ENCODE data around the gene CYP4A11.
"Not testable (repeated sequence)": the region's sequence is repeated elsewhere in the genome, so short reads cannot be mapped to it uniquely, and the experiment has no call there.

CYP4A11 gene

DNA sequence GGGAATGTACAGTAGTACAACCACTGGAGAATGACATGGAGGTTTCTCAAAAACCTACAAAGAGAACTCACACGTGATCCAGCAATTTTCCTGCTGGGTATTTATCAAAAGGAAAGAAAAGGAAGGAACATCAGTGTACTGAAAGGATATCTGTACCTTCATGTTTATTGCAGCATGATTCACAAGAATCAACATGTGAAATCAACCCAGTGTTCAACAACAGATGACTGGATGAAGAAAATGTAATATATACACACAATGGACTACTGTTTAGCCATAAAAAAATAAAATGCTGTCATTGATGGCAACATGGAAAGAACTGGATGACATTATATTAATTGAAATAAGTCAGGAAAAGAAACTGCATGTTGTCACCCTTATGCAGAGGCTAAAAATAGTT is 19.0 kb upstream of the CYP4A11 start:
- in situ Hi-C loops (cut with MboI; ENCODE audit: low sequenced_read_pairs, unreplicated experiment): no loop called here
- TF ChIP-seq, protein P1, sequence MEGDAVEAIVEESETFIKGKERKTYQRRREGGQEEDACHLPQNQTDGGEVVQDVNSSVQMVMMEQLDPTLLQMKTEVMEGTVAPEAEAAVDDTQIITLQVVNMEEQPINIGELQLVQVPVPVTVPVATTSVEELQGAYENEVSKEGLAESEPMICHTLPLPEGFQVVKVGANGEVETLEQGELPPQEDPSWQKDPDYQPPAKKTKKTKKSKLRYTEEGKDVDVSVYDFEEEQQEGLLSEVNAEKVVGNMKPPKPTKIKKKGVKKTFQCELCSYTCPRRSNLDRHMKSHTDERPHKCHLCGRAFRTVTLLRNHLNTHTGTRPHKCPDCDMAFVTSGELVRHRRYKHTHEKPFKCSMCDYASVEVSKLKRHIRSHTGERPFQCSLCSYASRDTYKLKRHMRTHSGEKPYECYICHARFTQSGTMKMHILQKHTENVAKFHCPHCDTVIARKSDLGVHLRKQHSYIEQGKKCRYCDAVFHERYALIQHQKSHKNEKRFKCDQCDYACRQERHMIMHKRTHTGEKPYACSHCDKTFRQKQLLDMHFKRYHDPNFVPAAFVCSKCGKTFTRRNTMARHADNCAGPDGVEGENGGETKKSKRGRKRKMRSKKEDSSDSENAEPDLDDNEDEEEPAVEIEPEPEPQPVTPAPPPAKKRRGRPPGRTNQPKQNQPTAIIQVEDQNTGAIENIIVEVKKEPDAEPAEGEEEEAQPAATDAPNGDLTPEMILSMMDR (IDR thresholded peaks at IDR 0.05; ENCODE audit: borderline replicate concordance, control extremely low read depth, extremely low read depth, insufficient read depth, missing control alignments): no peak
- no peak for DNase-seq (ENCODE audit: low spot score)

DNA sequence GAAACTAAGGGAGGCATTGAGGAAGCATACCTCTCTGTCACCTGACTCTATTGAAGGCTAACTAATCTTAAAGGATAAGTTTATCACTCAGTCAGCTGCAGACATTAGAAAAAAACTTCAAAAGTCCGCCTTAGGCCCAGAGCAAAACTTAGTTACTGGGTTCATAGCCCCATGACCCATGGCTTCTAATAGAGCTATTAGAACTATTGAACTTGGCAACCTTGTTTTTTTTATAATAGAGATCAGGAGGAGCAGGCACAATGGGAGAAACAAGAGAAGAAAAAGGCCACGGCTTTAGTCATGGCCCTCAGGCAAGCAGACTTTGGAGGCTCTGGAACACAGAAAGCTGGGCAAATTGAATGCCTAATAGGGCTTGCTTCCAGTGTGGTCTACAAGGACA is 13.8 kb upstream of the CYP4A11 start:
- in situ Hi-C loops (cut with MboI; ENCODE audit: low sequenced_read_pairs, unreplicated experiment); DNase-seq (ENCODE audit: low spot score): not testable (repeated sequence)

DNA sequence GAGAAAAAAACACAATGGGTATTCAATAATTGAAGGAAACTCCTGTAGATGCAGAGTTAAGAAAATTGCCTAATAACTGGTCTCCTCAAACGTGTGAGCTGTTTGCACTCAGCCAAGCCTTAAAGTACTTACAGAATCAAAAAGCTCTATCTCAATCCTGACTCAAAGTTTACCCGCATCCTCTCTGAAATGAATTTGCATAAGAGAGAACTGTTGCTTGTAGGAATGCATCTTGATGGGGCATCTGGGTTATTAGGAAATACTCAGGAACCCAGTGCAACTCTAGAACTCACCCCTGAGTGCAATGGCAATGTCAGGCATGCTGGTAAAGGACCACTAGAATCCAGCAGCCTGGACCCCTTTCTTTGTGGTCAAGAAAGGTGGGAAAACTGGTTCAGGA is 12.6 kb upstream of the CYP4A11 start:
- in situ Hi-C loops (cut with MboI; ENCODE audit: low sequenced_read_pairs, unreplicated experiment); DNase-seq (ENCODE audit: low spot score): not testable (repeated sequence)

DNA sequence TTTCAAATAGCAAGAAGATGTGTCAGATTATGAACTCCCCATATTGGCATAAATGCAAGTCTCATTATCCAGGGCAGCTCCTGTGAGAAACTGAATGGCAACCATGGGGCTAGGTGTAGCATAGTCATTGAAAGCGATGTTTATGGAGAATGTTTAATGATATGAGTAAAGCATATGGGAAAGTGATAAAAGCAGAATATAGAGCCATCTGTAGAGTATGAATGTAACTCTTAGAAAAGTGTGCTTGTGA is 8.1 kb upstream of the CYP4A11 start:
- in situ Hi-C loops (cut with MboI; ENCODE audit: low sequenced_read_pairs, unreplicated experiment); DNase-seq (ENCODE audit: low spot score): not testable (repeated sequence)

DNA sequence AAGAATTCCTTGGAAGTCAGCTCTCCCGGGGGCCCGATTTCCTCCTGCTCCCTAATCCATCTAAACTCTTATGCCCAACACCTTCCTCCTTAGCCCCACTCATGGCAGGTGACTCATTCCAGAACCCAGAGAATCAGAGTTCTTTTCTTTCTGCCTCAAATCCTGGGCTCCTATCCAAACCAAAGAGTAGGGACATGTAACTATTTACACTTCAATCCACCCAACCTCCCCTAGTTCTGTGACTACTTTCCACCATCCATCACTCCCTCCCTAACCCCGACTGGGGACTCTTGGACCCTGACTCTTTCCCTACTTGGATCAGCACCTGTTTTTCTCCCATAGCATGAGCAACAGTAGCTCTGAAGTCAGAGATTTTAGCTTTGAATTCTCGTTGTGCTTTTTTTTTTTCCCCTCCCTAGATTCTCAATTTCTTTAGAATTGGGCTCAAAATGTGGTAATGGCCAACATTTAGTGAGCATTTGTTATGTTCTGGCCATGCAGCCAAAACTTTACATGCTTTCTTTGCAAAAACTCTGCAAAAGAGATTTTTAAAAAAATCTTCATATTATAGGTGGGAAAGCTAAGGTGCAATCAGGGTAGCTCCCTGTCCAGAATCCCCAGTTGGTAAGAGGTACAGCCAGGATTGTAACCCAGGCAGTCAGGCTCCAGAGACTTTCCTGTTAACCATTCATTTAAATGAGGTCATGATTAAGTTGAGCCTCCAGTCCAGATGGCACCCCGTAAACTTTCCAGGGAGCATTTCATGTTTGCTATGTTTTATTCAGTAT is 7.5 kb upstream of the CYP4A11 start:
- TF ChIP-seq, protein P1 (IDR thresholded peaks at IDR 0.05; ENCODE audit: borderline replicate concordance, control extremely low read depth, extremely low read depth, insufficient read depth, missing control alignments): no peak
- in situ Hi-C loops (cut with MboI; ENCODE audit: low sequenced_read_pairs, unreplicated experiment): no loop called here
- DNase-seq (ENCODE audit: low spot score): no peak

DNA sequence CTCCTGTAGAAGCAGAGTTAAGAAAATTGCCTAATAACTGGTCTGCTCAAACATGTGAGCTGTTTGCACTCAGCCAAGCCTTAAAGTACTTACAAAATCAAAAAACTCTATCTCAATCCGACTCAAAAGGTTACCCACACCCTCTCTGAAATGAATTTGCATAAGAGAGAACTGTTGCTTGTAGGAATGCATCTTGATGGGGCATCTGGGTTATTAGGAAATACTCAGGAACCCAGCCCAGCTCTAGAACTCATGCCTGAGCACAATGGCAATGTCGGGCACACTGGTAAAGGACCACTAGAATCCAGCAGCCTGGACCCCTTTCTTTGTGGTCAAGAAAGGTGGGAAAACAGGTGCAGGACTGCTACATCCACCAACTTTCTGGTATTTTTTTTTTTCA is 6.4 kb upstream of the CYP4A11 start:
- DNase-seq (ENCODE audit: low spot score); in situ Hi-C loops (cut with MboI; ENCODE audit: low sequenced_read_pairs, unreplicated experiment): not testable (repeated sequence)

DNA sequence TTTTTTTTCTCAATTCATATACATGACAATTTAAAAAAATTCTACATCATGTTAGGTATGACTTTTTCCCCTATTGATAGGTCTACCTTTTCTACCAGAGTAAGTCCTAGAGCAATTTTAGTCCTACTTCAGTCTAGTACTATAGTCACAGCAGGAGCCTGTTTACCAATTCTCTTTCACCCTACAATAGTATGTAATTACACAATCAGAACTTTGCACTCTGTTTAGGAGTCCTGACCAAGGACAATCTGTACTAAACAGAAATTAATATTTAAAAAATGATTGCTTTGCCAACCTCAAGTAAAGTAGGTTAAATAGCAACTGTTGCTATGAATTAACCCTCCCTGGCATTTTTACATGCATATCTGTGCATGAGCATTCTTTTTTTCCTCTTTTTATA is 810 bp upstream of the CYP4A11 start:
- in situ Hi-C loops (cut with MboI; ENCODE audit: low sequenced_read_pairs, unreplicated experiment): no loop called here
- no peak for DNase-seq (ENCODE audit: low spot score)
- TF ChIP-seq, protein P1 (IDR thresholded peaks at IDR 0.05; ENCODE audit: borderline replicate concordance, control extremely low read depth, extremely low read depth, insufficient read depth, missing control alignments): no peak

DNA sequence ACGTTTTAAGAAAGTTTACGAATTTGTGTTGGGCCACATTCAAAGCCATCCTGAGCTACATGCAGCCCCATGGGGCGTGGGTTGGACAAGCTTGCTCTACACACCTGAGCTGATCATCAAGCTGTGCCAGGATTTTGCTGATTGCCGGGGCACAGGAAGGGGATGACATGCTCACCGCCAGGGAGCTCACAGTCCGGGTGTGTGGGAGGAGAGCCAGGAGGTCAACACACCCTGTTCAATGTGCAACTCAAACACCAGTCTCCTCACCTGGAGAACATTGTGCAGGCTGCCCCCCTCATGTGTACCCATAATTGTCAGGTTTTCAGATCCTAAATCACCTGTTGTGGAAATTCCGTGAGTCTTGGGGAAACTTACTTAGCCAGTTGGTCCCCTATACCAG is 969 bp downstream of the CYP4A11 start:
- TF ChIP-seq, protein P1 (IDR thresholded peaks at IDR 0.05; ENCODE audit: borderline replicate concordance, control extremely low read depth, extremely low read depth, insufficient read depth, missing control alignments): no peak
- in situ Hi-C loops (cut with MboI; ENCODE audit: low sequenced_read_pairs, unreplicated experiment): no loop called here
- no peak for DNase-seq (ENCODE audit: low spot score)

DNA sequence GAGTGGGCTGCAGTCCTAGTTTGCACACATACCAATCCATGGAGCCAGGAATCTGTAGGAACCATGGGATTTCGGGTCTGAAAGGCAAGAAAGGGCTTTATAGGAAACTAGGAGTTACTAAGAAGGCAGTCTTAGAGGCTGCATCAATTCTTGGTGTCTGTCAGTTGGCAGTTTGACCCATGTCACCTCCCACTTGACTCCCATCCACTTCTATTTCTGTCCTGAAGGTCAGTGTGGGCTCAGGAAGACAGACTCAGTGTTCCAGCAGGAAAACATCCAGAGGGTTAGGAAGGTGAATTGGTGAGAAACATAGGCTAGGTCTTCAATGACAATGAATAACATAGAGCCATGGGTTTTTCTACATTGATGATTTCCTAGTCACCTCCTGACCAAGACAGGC is 4.0 kb downstream of the CYP4A11 start:
- in situ Hi-C loops (cut with MboI; ENCODE audit: low sequenced_read_pairs, unreplicated experiment): no loop called here

More for the DNA sequence above, 4.0 kb downstream of the CYP4A11 start:
- TF ChIP-seq, protein P1 (IDR thresholded peaks at IDR 0.05; ENCODE audit: borderline replicate concordance, control extremely low read depth, extremely low read depth, insufficient read depth, missing control alignments): no peak
- no peak for DNase-seq (ENCODE audit: low spot score)

Data from GM13976 (cell line).